ENCODE data around the gene DAZAP1.

Gene DAZAP1

DNA sequence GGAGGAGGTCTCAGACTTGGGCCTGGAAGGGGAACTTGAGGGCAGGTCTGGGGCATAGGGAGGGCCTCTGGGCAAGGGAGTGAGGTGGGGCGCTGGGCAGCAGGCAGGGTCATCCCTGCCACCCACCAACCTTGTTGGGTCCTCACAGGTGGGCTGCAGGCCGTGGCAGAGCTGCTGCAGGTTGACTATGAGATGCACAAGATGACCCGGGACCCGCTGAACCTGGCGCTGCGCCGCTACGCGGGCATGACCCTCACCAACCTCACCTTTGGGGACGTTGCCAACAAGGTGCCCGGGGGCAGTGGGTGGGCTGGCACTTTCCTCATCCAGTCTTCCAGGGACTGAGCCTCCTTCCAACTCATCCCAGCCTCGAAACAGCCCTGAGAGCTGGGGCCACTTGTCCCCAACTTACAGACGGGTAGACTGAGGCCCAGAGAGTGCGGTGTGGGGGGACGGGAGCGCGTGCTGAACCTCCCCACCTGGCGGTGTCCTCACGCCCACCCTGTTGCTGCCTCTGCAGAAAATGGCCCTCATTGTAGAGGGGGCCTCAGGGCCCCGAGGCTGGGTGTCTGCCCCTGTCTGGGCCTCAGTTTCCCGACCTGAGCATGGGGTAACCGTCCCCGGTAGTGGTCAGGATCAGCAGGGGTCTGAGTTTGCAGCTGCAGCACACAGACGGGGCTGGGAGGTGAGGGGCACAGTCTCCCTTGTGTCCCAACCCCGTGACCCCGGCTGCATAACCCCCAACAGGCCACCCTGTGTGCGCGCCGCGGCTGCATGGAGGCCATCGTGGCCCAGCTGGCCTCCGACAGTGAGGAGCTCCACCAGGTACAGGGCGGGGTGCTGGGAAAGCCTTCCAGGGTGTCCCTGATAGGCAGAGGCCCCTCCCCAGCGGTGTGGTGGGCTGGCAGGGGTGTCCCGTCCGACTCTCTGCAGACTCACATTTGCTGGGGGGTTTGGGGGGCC lies 52.9 kb downstream of the DAZAP1 start:
- DNase-seq: no peak

DNA sequence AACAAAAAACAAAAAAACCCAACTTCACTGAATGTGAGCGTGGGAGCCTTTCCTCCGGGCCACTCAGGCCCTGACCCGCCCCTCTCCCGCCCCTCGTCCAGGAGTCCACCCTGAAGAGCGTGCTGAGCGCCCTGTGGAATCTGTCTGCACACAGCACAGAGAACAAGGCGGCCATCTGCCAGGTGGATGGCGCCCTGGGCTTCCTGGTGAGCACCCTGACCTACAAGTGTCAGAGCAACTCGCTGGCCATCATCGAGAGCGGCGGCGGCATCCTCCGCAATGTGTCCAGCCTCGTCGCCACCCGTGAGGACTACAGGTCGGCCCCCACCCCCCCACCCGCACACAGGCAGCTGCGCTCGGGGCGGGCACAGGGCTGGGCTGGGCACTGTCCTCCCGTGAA lies 54.5 kb downstream of the DAZAP1 start:
- DNase-seq: no peak

DNA sequence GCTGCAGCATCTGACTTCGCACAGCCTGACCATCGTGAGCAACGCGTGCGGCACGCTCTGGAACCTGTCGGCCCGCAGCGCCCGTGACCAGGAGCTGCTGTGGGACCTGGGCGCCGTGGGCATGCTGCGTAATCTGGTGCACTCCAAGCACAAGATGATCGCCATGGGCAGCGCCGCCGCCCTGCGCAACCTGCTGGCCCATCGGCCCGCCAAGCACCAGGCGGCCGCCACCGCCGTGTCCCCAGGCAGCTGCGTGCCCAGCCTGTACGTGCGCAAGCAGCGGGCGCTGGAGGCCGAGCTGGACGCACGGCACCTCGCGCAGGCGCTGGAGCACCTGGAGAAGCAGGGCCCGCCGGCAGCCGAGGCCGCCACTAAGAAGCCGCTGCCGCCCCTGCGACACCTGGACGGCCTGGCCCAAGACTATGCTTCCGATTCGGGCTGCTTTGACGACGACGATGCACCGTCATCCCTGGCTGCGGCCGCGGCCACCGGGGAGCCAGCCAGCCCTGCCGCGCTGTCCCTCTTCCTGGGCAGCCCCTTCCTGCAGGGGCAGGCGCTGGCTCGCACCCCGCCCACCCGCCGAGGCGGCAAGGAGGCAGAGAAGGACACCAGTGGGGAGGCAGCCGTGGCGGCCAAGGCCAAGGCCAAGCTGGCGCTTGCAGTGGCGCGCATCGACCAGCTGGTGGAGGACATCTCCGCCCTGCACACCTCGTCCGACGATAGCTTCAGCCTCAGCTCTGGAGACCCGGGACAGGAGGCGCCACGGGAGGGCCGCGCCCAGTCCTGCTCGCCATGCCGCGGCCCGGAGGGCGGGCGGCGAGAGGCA lies 58.0 kb downstream of the DAZAP1 start:
- DNase-seq: no peak

DNA sequence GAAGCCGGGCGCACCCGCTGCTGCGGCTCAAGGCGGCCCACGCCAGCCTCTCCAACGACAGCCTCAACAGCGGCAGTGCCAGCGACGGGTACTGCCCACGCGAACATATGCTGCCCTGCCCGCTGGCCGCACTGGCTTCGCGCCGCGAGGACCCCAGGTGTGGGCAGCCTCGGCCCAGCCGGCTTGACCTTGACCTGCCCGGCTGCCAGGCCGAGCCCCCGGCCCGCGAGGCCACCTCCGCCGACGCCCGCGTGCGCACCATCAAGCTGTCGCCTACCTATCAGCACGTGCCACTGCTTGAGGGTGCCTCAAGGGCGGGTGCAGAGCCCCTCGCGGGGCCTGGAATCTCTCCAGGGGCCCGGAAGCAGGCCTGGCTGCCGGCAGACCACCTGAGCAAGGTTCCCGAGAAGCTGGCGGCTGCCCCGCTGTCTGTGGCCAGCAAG lies 58.7 kb downstream of the DAZAP1 start:
- no peak for DNase-seq

DNA sequence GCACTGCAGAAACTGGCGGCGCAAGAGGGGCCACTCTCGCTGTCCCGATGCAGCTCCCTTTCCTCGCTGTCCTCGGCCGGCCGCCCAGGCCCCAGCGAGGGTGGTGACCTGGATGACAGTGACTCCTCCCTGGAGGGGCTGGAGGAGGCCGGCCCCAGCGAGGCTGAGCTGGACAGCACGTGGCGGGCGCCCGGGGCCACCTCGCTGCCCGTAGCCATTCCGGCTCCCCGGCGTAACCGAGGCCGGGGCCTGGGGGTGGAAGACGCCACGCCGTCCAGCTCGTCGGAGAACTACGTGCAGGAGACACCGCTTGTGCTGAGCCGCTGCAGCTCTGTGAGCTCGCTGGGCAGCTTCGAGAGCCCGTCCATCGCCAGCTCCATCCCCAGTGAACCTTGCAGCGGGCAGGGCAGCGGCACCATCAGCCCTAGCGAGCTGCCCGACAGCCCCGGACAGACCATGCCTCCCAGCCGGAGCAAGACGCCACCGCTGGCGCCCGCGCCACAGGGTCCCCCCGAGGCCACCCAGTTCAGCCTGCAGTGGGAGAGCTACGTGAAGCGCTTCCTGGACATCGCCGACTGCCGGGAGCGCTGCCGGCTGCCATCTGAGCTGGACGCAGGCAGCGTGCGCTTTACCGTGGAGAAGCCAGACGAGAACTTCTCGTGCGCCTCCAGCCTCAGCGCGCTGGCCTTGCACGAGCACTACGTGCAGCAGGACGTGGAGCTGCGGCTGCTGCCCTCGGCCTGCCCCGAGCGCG lies 59.3 kb downstream of the DAZAP1 start:
- DNase-seq: no peak

DNA sequence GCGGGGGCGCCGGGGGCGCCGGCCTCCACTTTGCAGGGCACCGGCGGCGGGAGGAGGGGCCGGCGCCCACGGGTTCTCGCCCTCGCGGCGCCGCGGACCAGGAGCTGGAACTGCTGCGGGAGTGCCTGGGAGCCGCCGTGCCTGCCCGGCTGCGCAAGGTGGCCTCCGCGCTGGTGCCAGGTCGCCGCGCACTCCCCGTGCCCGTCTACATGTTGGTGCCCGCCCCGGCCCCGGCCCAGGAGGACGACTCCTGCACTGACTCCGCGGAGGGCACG lies 59.8 kb downstream of the DAZAP1 start:
- DNase-seq: no peak

DNA sequence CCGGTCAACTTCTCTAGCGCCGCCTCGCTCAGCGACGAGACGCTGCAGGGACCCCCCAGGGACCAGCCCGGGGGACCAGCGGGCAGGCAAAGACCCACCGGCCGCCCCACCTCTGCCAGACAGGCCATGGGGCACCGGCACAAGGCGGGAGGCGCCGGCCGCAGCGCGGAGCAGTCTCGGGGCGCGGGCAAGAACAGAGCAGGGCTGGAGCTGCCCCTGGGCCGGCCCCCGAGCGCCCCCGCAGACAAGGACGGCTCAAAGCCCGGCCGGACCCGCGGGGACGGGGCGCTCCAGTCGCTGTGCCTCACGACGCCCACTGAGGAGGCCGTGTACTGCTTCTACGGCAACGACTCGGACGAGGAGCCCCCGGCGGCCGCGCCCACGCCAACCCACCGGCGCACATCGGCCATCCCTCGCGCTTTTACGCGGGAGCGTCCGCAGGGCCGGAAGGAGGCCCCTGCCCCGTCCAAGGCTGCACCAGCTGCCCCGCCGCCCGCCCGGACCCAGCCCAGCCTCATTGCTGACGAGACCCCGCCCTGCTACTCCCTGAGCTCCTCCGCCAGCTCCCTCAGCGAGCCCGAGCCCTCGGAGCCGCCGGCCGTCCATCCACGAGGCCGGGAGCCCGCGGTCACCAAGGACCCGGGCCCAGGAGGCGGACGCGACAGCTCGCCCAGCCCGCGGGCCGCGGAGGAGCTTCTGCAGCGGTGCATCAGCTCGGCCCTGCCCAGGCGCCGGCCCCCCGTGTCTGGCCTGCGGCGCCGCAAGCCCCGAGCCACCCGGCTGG lies 60.3 kb downstream of the DAZAP1 start:
- DNase-seq: no peak

DNA sequence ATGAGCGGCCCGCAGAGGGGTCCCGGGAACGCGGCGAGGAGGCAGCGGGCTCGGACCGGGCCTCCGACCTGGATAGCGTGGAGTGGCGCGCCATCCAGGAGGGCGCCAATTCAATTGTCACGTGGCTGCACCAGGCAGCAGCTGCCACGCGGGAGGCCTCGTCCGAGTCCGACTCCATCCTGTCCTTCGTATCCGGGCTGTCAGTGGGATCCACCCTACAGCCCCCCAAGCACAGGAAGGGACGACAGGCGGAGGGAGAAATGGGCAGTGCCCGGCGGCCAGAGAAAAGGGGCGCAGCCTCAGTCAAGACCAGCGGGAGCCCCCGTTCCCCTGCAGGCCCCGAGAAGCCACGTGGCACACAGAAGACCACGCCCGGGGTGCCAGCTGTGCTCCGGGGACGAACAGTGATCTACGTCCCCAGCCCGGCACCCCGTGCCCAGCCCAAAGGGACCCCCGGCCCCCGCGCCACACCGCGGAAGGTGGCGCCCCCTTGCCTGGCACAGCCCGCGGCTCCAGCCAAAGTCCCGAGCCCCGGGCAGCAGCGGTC lies 61.0 kb downstream of the DAZAP1 start:
- DNase-seq: no peak

DNA sequence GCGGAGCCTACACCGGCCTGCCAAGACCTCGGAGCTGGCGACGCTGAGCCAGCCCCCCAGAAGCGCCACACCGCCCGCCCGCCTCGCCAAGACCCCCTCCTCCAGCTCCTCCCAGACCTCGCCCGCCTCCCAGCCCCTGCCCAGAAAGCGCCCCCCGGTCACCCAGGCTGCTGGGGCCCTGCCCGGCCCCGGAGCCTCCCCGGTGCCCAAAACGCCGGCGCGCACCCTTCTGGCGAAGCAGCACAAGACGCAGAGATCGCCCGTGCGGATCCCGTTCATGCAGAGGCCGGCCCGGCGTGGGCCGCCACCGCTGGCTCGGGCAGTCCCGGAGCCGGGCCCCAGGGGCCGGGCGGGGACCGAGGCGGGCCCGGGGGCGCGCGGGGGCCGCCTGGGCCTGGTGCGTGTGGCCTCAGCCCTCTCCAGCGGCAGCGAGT lies 61.5 kb downstream of the DAZAP1 start:
- no peak for DNase-seq

DNA sequence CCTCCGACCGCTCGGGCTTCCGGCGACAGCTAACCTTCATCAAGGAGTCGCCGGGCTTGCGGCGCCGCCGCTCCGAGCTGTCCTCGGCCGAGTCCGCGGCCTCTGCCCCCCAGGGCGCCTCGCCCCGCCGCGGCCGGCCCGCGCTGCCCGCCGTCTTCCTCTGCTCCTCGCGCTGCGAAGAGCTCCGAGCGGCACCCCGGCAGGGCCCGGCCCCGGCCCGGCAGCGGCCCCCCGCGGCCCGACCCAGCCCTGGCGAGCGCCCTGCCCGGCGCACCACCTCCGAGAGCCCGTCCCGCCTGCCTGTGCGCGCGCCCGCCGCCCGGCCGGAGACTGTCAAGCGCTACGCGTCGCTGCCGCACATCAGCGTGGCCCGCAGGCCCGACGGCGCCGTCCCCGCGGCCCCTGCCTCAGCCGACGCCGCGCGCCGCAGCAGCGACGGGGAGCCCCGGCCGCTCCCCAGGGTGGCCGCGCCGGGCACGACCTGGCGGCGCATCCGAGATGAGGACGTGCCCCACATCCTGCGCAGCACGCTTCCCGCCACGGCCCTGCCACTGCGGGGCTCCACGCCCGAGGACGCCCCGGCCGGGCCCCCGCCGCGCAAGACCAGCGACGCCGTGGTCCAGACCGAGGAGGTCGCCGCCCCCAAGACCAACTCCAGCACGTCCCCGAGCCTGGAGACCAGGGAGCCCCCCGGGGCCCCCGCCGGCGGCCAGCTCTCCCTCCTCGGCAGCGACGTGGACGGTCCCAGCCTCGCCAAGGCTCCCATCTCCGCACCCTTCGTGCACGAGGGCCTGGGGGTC lies 62.1 kb downstream of the DAZAP1 start:
- peak; percentile 16 for DNase-seq

DNA sequence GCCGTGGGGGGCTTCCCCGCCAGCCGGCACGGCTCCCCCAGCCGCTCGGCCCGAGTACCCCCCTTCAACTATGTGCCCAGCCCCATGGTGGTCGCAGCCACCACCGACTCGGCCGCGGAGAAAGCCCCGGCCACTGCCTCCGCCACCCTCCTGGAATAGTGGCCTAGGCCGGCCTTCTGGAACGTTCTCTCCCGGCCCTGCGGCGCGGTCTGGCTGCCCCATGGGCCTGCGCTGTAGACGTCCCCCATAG lies 62.6 kb downstream of the DAZAP1 start:
- no peak for DNase-seq

DNA sequence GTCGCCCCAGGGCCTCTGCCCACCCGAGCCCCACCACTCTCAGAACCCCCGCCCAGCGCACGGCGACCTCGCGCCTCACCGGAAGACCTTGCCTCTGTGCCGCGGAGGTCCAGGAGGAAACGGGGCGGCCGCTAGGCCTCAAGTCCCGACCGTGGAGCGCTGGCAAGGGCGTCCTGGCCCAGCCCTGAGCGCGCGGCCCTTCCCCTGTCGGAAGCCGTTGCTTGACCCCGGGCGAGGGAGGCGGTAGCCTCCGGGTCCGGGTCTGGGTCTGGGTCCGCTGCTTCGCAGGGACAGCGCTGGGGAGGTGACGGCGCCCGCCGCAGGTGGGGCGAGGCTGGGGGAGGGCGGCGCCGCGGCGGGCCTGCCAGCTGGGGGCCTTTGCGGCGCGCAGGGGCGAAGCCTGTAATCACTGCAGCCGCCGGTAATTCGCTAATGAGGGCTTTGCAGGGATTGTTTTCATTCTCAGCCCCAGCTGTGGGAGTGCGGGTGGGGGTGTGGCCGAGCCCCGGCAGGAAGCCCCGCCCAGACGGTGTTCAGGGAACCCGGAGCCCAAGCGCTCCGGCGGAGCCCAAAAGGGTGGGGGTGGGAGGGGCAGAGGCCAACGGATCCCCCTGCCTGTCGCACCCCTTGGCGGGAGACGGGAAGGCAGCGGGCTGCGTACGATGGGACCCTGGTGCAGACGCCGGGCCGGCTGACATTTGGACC lies 63.1 kb downstream of the DAZAP1 start:
- DNase-seq: peak; percentile 72

DNA sequence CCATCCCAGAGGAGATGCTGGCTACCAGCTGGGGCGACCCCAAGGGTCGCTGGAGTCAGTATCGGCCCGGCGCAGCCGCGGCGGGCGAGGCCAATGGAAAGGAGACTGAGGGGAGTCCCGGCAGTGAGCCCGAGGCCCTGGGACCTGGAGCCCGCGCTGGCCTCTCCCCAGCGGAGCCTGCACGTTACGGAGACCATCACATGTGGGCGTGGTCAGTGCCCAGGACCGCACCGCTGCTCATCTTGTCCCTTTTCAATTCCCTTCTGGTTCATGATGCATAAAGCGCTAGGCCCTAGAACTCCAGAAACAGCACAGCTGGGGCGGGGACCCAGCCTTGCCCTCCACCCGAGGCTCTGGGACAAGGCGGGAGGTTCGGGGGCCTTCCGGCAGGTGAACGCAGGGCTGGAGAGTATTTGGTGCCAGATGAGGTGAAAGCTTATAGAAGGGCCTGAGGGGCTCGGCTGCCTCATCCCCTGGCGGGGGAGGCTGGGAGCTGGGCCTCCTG lies 63.7 kb downstream of the DAZAP1 start:
- no peak for DNase-seq

DNA sequence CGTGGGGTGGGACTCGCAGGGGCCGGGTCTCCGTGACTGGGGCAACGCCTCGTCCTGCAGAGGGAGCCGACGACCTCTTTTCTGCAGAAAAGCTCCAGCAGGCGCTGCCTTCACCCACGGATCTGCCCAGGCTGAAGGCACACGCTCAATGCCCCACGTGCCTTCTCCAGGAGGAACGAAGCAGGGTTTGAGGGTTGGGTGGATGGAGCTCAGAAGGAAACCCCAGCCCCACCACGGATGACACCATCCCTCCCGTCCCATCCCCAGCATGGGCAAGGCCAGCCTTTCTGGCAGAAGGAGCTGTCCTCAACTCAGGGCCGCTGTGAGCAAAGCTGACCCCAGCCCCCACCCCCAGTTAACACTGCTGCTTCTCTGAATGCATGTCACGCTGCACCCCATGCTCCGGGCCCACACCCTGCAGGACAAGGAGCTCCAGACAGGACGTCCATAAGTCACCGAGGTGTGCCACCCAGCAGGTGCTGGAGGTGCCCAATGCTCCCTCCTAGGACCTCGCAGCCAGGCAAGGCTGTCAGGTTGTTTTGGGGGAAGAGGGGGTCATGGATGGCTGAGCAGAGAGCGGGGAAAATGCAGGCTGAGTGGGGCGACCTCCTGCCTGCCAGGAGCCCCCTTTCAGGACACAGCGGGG lies 64.3 kb downstream of the DAZAP1 start:
- no peak for DNase-seq

DNA sequence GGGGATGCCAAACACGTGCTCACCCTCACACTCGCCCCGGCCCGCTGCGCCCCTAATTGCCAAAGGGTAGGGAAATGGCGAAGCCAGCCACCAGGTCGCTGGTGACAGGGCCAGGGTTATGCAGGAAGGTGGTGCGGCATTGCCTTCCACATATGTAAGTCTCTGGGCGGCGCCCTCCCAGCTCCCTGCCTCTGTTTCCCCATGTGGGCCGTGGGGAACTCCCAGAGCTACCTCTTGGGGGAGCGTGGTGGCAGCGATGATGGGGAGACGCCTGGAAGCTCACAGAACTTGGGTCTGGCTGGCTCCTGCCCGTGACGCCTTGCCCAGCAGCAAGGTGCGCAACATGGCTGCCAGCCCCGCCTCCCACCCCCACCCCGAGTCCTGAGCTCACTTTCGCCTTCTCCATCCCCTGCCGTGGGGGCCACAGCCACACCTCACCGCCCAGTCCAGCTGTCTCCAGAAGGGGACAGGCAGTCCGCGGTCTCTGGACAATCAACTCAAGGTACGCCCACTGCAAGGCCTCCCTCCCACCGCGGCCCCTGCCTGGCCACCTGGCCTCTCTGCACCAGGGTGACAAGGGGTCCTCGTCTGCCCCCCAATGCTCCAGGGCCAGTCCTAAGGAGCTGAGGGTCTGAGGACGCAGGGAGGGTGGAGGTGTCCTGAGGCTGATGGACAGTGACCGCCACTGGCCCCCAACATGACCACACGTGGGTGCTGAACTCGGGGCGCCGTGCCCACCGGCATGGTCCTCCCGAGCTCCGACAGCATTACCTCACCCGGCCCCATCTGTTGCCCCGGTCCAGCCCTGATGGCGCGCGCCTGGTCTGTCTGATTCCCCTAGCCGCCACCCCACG lies 65.1 kb downstream of the DAZAP1 start:
- DNase-seq: no peak

DNA sequence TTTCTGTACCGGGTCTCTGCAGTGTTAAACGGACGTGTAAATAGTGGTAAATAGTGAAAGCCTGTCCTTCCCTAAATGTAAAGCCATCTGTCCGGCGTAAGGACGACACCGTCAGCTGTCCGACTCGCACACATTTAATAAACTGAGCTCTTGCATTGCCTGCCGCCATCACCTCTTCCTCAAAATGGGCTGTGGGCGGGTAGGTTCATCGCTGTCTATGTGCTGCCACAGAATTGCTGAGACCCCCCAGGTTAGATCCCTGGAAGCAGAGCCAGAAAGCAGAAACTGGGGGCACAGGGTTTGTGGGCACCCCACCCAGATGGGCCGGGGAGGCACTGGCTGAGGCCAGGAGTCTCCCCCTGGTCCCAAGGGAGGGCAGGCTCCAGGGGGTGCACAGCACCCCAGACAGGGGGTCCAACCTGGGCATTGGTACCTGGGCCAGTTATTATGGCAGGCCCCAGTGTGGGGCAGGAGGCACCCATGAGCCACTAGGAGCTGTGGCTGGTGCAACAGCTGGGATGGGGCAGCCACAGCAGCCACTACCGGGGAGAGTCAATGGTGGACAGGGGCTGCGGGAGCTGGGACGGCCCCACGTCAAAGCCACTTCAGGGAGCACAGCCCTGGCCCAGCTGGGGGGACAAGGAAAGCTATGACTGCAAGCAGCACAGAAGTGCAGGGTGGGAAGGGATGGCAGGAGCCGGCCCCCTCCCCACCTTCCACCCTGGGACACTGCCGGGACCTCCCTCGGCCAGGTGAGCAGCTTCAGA lies 65.9 kb downstream of the DAZAP1 start:
- DNase-seq: no peak

DNA sequence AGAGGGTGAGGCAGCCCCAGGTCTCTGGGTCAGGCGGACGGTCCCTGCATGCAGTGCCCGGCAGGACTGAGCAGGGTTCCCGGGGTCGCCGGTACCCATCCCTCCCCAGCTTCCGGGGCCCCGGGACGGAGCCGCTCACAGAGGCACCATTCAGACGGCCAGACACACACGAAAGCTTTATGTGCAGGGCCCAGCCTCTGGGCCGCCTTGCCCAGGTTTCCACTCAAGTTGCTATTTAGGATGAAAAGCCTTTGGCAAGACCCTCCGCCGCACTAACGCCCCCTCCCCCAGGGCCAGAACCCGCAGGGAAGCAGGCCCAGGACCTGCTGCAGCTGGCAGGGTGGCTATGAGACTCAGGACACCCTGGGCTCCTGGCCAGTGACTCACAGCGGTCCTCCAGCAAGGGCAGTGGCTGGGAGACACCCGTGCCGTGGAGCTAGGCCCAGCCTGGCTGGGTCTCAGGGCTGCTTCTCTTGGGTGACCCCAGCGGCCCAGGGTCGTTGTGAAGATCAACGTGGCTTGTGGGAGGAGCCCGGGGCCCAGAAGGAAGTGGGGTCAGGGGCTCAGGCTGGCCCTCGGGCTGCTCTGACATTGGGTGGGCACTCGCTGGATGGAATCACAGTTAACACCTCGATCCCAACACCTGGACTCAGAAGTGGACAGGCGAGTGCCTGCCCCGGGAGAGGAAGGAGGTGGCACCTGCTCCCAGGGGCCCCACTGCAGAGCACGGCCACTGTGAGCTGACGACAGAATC lies 66.8 kb downstream of the DAZAP1 start:
- no peak for DNase-seq
